GM10266 (cell line): ENCODE data around the gene IFIT1B.
A peak's percentile ranks its signal among the peaks of the same experiment; 100 is the strongest.

ENCODE experiments used
- DNase-seq: peaks from one replicate; pipeline ENCODE4 v3.0.0; 2012; ENCODE audit errors: extremely low spot score
- CTCF ChIP-seq: IDR thresholded peaks from 2 replicates; pipeline ENCODE4 v1.5.1; 2012; ENCODE audit warnings: mild to moderate bottlenecking, low read depth; ENCODE audit not compliant: control insufficient read depth, insufficient read depth; ENCODE audit errors: missing control alignments

IFIT1B gene

GRCh38 chr10:89351412-89351779, 26.5 kb upstream of the IFIT1B start:
- no peak for TF ChIP-seq CTCF
- DNase-seq: peak; percentile 51

GRCh38 chr10:89351780-89352597, 25.9 kb upstream of the IFIT1B start:
- DNase-seq: no peak
- no peak for TF ChIP-seq CTCF

GRCh38 chr10:89352802-89353201, 25.1 kb upstream of the IFIT1B start:
- no peak for DNase-seq
- no peak for TF ChIP-seq CTCF

- no peak for TF ChIP-seq CTCF
- no peak for DNase-seq
Measured at GRCh38 chr10:89355394-89355931, 22.4 kb upstream of the IFIT1B start.

- no peak for TF ChIP-seq CTCF
Measured at GRCh38 chr10:89357096-89357495, 20.8 kb upstream of the IFIT1B start.

GRCh38 chr10:89357975-89358374, 19.9 kb upstream of the IFIT1B start:
- no peak for TF ChIP-seq CTCF
- DNase-seq: no peak

More at GRCh38 chr10:89357096-89357495, 20.8 kb upstream of the IFIT1B start:
- DNase-seq: no peak

GRCh38 chr10:89360157-89360556, 17.7 kb upstream of the IFIT1B start:
- no peak for TF ChIP-seq CTCF
- no peak for DNase-seq
